H4 (cell line): ENCODE results near the gene NBPF26. TPM values are rescaled to one million over a fixed set of nuclear protein-coding genes. Genes with fewer than 3 reads are reported as not detected.
"Not testable (repeated sequence)": the region's sequence is repeated elsewhere in the genome, so short reads cannot be mapped to it uniquely, and the experiment has no call there.

Experiments used
- DNase-seq: peaks from one replicate; pipeline ENCODE4 v3.0.0-alpha.2; 2015; ENCODE audit warnings: low spot score
- total RNA-seq: library from RNA; depleted of rRNA; stranded (reverse); fragments of >200 nt; shearing (Covaris generic); gene quantifications from 2 replicates; pipeline ENCODE4 v1.2.3, GENCODE V29; 2014; rRNA removed

NBPF26 gene
- total RNA-seq, 1 experiment from 2014 or later, result 6.6 TPM

DNA sequence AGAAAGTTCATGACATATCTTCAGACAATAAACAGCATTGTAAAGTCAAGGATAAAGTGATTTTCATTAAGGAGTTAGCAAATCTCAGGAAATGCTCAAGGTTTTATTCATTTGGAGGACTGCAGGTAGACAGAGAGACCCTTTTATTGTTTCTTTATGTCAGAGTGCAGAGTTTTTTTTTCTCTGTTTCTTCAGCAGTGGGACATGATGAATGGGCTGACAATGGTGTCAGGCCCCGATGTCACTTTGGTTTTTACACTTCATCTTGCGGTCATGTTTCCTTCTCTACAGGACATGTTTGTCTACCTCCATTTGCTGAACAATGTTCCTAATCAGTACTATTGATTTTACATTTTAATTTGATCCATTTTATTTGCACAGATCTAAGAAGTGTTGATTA lies 134.4 kb downstream of the NBPF26 start:
- DNase-seq, result not testable (repeated sequence)

DNA sequence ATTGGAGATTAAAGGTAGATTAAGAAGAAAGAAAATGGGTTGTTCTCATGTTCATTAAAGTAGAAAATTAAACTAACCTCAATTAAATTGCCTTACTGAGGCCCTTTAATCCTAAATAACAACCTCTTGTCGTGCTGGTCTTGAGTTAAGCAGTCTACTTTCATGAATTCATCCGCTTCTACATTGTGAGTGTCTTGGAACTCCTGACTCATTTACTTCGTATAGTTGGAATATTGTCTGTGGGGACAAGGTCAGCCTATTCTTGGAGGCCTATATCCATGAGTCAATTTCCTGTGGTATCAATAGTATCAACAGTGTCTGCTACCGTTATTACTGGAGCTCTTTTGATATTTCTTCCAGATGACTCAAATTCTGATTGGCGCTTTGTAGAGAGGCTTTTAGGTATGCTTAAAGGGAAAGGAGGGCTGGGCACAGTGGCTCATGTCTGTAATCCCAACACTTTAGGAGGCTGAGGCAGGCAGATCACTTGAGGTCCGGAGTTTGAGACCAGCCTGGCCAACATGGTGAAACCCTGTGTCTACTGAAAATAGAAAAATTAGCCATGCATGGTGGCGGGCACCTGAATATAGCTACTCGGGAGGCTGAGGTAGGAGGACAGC lies 136.0 kb downstream of the NBPF26 start:
- DNase-seq, result not testable (repeated sequence)

DNA sequence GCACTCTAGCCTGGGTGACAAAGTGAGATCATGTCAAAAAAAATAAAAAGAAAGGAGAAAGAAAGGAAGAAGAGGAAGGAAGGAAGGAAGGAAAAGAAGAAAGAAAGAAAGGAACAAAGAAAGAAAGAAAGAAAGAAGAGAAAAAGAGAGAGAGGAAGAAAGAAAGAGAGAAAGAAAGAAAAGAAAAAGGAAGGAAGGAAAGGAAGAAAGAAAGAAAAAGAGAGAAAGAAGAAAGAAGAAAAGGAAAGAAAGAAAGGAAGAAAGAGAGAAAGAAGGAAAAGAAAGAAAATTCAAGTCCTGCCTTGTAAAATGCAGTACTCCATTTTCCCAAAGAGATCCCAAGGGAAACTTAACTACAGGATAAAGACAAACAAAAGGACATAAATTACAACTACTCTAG lies 154.5 kb downstream of the NBPF26 start:
- not testable (repeated sequence) for DNase-seq

DNA sequence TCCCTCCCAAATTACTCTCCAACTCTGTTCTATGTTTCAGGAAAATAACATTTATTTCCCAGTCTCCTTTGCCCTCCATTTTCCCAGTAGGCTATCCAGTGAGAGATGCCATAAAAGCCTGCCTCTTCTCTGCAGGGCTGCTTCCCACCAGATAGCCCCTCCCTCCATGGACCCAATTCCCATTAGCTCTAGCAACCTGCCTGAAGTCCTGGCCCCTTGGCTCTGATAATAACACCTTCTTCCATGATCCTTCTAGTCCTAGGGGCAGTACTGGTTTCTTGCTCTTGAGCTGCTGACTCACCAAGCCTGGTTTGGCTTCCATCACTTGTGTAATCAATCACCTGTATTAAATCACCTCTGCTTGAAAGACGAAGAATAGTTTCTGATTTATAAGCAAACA lies 156.3 kb downstream of the NBPF26 start:
- DNase-seq, result not testable (repeated sequence)

DNA sequence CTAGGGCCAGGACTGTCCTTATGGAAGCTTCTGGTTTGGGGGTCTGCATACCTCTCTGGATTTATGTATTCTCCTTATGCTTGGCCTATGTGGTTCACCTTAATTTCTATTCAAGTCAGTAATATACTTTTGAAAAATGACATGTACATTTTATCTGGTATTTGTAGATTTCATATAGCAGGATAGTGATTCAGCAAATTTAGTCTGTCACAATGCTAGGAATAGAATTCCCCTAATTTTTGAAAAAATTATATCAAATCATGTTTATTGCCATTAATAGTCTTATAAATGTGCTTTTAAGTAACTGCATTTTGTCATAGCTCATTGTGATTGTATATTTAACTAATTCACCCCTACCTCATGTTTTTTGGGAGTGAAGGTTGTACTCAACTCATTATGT lies 158.2 kb downstream of the NBPF26 start:
- DNase-seq, result not testable (repeated sequence)

Other genes starting within 250 kb of the NBPF26 start
- gene PPIAL4A, start 165.8 kb downstream of the NBPF26 start, total RNA-seq, result not detected in 2 replicates